Smooth muscle cell (in vitro differentiated cells): ENCODE measurements around the gene TAOK1. TPM values are rescaled to one million over a fixed set of nuclear protein-coding genes. Genes with fewer than 3 reads are reported as not detected.

ENCODE experiments used
- DNase-seq: peaks from one replicate; lab custom pipeline; 2025; ENCODE audit not compliant: unreplicated experiment; lab: John Stamatoyannopoulos, UW
- H2AFZ ChIP-seq: fragments of 200-600 bp; sonication (generic); 2 replicates; pipeline ENCODE4 v1.6.0; 2016; ENCODE audit warnings: antibody characterized with exemption, low read depth, mild to moderate bottlenecking
- H3F3A ChIP-seq: fragments of 200-600 bp; sonication (generic); 2 replicates; pipeline ENCODE4 v1.6.0; 2017; ENCODE audit warnings: antibody characterized with exemption, low read depth
- H3K27ac ChIP-seq: fragments of 200-600 bp; sonication (generic); 2 replicates; pipeline ENCODE4 v1.5.1; 2016; ENCODE audit warnings: low read depth, mild to moderate bottlenecking
- H3K27me3 ChIP-seq: fragments of 200-600 bp; sonication (generic); 2 replicates; pipeline ENCODE4 v1.6.1; 2016; ENCODE audit warnings: low read depth, mild to moderate bottlenecking
- H3K36me3 ChIP-seq: fragments of 200-600 bp; sonication (generic); 2 replicates; pipeline ENCODE4 v1.5.1; 2016; ENCODE audit warnings: low read depth
- H3K4me1 ChIP-seq: fragments of 200-600 bp; sonication (generic); 2 replicates; pipeline ENCODE4 v1.5.1; 2016; ENCODE audit warnings: low read depth
- H3K4me2 ChIP-seq: fragments of 200-600 bp; sonication (generic); 2 replicates; pipeline ENCODE4 v1.6.0; 2016; ENCODE audit warnings: mild to moderate bottlenecking
- H3K4me3 ChIP-seq: fragments of 200-600 bp; sonication (generic); 2 replicates; pipeline ENCODE4 v1.5.1; 2016; ENCODE audit warnings: mild to moderate bottlenecking
- H3K79me2 ChIP-seq: fragments of 200-600 bp; sonication (generic); 2 replicates; pipeline ENCODE4 v1.6.0; 2016; ENCODE audit warnings: low read depth, mild to moderate bottlenecking
- H3K9ac ChIP-seq: fragments of 200-600 bp; sonication (generic); 2 replicates; pipeline ENCODE4 v1.6.0; 2016; ENCODE audit warnings: low read depth
- H3K9me3 ChIP-seq: fragments of 200-600 bp; sonication (generic); replicated peaks from 2 replicates; pipeline ENCODE4 v1.5.1; 2016; ENCODE audit warnings: low read depth
- H4K20me1 ChIP-seq: fragments of 200-600 bp; sonication (generic); 2 replicates; pipeline ENCODE4 v1.6.0; 2016; ENCODE audit warnings: low read depth
- CTCF ChIP-seq: fragments of 200-600 bp; sonication (generic); IDR thresholded peaks from 2 replicates; pipeline ENCODE4 v1.5.1; 2017; ENCODE audit warnings: borderline replicate concordance, mild to moderate bottlenecking, antibody characterized with exemption; ENCODE audit not compliant: insufficient read depth, poor library complexity, severe bottlenecking
- WGBS: methylation state at CpG from one replicate; pipeline ENCODE4 v1.1.7; 2016; ENCODE audit warnings: low lambda C conversion rate; 5-methylcytosine and 5-hydroxymethylcytosine counted together
- polyA plus RNA-seq: library from polyadenylated mRNA; unstranded; fragments of >200 nt; fragmentation: Nextera tagmentation; extraction: Ambion mirVana; gene quantifications from 2 replicates; pipeline ENCODE4 v1.2.1, GENCODE V29; 2016
- total RNA-seq: library from RNA; depleted of rRNA; stranded (reverse); fragments of >200 nt; gene quantifications from 2 replicates; pipeline ENCODE4 v1.2.3, GENCODE V29; 2014

The TAOK1 gene
- total and polyA plus RNA-seq, 2 experiments from 2014 or later, result 4.7 to 58.7 TPM

DNA sequence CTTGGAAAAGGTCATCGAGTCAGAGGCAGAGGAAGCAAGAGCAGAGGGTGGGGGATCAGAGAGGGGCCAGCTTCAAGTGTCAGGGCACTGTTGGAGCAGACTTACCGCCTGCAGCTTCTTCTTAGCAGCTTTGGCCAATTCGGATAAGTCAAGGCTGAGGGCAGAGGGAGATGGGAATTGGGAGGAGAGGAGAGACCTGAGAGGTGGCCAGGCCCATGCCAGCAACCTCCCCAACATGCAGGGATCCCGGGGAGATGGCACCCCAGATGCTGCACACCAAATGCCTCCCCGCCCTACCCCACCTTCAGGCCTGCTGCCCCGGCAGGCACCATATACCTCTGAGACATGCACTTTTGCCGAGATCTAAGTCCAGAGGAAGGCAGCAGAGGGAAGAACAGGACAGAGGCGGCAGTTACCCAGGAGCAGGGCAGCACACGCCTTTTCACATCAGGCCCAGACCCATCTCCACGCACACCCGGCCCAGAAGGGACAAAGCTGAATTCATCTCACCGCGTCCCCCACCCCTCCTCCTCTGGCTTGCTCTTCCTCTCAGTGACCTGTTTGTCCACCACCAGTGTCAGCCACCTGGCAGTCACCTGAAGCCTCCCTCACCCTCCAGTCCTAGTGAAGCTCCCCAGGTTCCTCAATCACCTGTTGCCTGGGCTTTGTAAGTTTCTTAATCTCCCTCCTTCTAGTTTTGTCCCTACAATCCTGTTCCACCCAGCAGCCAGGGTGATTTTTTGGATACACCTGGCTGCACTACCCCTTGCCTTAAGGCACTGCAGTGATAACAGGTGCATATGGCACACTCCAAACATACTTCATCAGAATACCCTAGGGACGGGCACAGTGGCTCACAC lies 188.7 kb downstream of the TAOK1 start:
- 97% methylated on average over 14 of the region's 14 CpGs for WGBS
- Histone ChIP-seq H4K20me1 (peaks cover 17% of the 10 kb centered on the region), H2AFZ (no peak overlapping the region), H3K4me1 (no peaks in the 10 kb centered on the region), H3K27me3 (no peaks in the 10 kb centered on the region), H3K4me2 (no peak overlapping the region), H3K27ac (no peak overlapping the region), H3K9me3 (no peaks in the 10 kb centered on the region), H3K36me3 (no peaks in the 10 kb centered on the region), H3K79me2 (peaks cover 8% of the 10 kb centered on the region), H3K9ac (no peak overlapping the region), H3F3A (no peaks in the 10 kb centered on the region), H3K4me3 (no peak overlapping the region)
- no peak for TF ChIP-seq CTCF
- no peak for DNase-seq

DNA sequence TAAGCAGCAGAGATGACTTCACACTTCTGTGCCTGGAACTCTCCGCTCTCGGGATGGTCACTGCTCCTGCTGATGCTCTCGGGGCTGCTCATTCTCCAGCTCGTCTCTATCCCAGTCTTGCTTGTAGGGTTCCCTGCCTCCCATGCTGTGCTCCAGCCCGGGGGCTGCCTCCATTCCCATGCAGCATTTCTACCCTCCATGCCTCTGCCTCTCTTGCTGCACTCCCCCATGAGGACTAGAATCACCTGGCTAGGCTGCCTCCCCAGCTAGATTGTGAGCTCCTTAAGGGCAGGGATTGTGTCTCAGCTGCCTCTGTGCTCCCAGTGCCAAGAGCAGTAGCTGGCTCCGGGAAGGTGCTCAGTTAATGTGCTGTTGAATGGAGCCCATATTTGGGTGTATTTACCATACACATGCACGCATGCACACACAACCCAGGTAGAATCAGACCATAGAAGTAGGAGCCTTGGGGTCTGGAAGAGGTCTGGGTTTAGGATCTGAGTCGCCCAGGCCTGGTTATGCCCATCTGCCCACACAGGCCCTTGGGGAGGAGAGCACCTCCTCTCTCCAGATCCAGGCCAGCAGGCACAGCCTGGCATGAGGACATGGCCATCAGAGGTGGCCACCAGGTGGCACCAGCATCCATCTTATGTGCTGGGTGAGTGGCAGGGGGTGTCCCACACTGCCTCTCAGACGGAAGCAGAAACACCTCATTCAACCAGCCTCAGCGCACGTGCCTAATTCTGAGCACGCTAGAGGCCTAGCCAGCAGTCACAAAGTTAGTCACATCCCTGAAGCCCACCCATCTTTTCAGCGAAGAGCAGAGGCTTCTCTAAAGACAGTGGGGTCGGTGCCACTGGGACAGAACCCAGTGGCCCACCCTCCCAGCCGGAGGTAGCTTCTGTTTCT lies 190.0 kb downstream of the TAOK1 start:
- Histone ChIP-seq H3K9ac (no peak overlapping the region), H3F3A (no peaks in the 10 kb centered on the region), H3K36me3 (no peaks in the 10 kb centered on the region), H3K9me3 (no peaks in the 10 kb centered on the region), H3K4me2 (no peak overlapping the region), H3K27ac (no peak overlapping the region), H3K27me3 (no peaks in the 10 kb centered on the region), H3K4me3 (no peak overlapping the region), H4K20me1 (peaks cover 30% of the 10 kb centered on the region), H3K79me2 (peaks cover 18% of the 10 kb centered on the region), H2AFZ (no peak overlapping the region), H3K4me1 (peaks cover 8% of the 10 kb centered on the region)
- TF ChIP-seq CTCF, result peak; percentile 83
- 76% methylated on average over 15 of the region's 15 CpGs for WGBS
- DNase-seq, result peak; percentile 32

DNA sequence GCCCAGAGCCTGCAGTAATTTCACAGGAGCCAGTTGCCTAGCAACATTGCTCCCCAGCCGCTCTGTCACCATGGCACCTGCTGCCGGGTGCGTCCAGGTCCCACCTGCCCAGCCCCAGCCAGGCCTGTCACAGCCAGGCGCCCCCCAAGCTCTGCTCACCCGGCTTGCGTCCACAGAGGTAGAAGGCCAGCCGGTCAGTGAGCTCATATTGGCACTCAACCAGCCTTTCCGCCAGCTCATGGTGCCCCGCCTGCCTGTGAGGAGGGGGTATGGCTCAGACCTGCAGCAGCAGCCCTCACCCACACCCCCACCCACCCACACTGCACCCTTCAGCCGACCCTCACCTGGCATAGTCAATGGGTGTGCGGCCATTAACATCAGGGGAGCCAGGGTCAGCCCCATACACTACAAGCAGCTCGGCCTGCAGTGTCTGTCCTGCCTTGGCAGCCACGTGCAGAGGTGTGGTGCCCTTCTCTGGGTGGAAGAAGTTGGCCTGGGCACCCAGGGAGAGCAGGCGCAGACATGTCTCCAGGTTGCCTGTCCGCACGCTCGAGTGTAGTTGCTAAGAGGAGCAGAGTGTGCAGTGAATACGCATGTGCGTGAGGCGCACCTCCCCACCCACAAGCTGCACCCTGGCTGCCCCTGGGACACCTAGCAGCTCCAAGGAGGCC lies 191.6 kb downstream of the TAOK1 start:
- WGBS, result 97% methylated on average over 20 of the region's 20 CpGs
- Histone ChIP-seq H3K9ac (no peak overlapping the region), H3K9me3 (no peaks in the 10 kb centered on the region), H3K4me1 (peaks cover 12% of the 10 kb centered on the region), H3F3A (no peaks in the 10 kb centered on the region), H3K36me3 (no peaks in the 10 kb centered on the region), H3K4me3 (no peak overlapping the region), H3K79me2 (peaks cover 25% of the 10 kb centered on the region), H3K27ac (no peak overlapping the region), H3K4me2 (no peak overlapping the region), H2AFZ (no peak overlapping the region), H4K20me1 (peaks cover 46% of the 10 kb centered on the region), H3K27me3 (no peaks in the 10 kb centered on the region)
- no peak for TF ChIP-seq CTCF
- DNase-seq, result no peak
